H1 (cell line): ENCODE data around the gene SOBP. TPM values are rescaled to one million over a fixed set of nuclear protein-coding genes. Genes with fewer than 3 reads are reported as not detected.

Experiments used
- CTCF ChIA-PET: fragments of 300-600 bp; sonication (Branson Sonifier 250); formaldehyde crosslinking; loops from one replicate; lab custom pipeline; 2021; ENCODE audit not compliant: partially characterized antibody; lab: Charles Lee
- POLR2A ChIA-PET: fragments of 300-600 bp; sonication (Branson Sonifier 250); formaldehyde crosslinking; loops from one replicate; lab custom pipeline; 2021; ENCODE audit warnings: inconsistent platforms; ENCODE audit not compliant: partially characterized antibody; lab: Charles Lee
- DNase-seq, 2 experiments: peaks; one replicate each; pipeline versions ENCODE4 v3.0.0 to v3.0.0-alpha.2; 2010 to 2022; ENCODE audit warnings: low spot score in 2 of 2, low read depth in 1 of 2, mixed read lengths in 1 of 2
- FAIRE-seq: peaks from 2 replicates; lab custom pipeline; 2011; peaks lifted over from hg19 to GRCh38; lab: Jason Lieb, UNC
- H2AFZ ChIP-seq: 2 replicates; pipeline ENCODE4 v1.8.1; 2012; ENCODE audit warnings: low read length, inconsistent platforms
- H2AK5ac ChIP-seq: 2 replicates; pipeline ENCODE4 v1.6.1; 2013; ENCODE audit warnings: low read depth, low read length
- H2BK120ac ChIP-seq: replicated peaks from 2 replicates; pipeline ENCODE3; 2013; ENCODE audit warnings: low read depth, low read length, inconsistent platforms
- H2BK12ac ChIP-seq: 2 replicates; pipeline ENCODE4 v1.6.1; 2013; ENCODE audit warnings: low read depth, low read length
- H2BK15ac ChIP-seq: 2 replicates; pipeline ENCODE4 v1.6.1; 2013; ENCODE audit warnings: low read length
- H2BK20ac ChIP-seq: 2 replicates; pipeline ENCODE4 v1.6.1; 2013; ENCODE audit warnings: low read length
- H2BK5ac ChIP-seq: 2 replicates; pipeline ENCODE4 v1.6.1; 2013; ENCODE audit warnings: low read depth, low read length
- H3K14ac ChIP-seq: 2 replicates; pipeline ENCODE4 v1.6.1; 2013; ENCODE audit warnings: inconsistent platforms; ENCODE audit not compliant: insufficient read length
- H3K18ac ChIP-seq: 2 replicates; pipeline ENCODE4 v1.6.1; 2013; ENCODE audit warnings: low read length; ENCODE audit errors: extremely low read depth
- H3K23ac ChIP-seq: 2 replicates; pipeline ENCODE4 v1.6.1; 2013; ENCODE audit warnings: inconsistent platforms; ENCODE audit not compliant: insufficient read length
- H3K23me2 ChIP-seq: 2 replicates; pipeline ENCODE4 v1.6.1; 2013; ENCODE audit warnings: low read depth, low read length
- H3K27ac ChIP-seq: 2 replicates; pipeline ENCODE4 v1.6.1; 2011; ENCODE audit warnings: low read depth, low read length, inconsistent platforms
- H3K27me3 ChIP-seq, 4 experiments: replicated peaks in 1 of 4; 1 replicate in 1 of 4; 2 replicates in 3 of 4; pipeline versions ENCODE4 v1.6.1 to v1.8.1; 2011 to 2013; ENCODE audit warnings: low read length in 3 of 4, mild to moderate bottlenecking in 3 of 4, inconsistent platforms in 2 of 4, mixed read lengths in 2 of 4, moderate library complexity in 1 of 4; ENCODE audit not compliant: control insufficient read depth in 3 of 4, insufficient read depth in 3 of 4; ENCODE audit errors: extremely low read depth in 1 of 4
- H3K36me3 ChIP-seq, 4 experiments: 2 replicates each; pipeline versions ENCODE4 v1.6.1 to v1.8.1; 2011 to 2013; ENCODE audit warnings: mild to moderate bottlenecking in 4 of 4, low read length in 3 of 4, moderate library complexity in 2 of 4, control low read depth in 1 of 4, inconsistent platforms in 1 of 4; ENCODE audit not compliant: insufficient read depth in 4 of 4, control insufficient read depth in 2 of 4
- H3K4ac ChIP-seq: replicated peaks from 2 replicates; pipeline ENCODE3; 2013; ENCODE audit warnings: low read length, low read depth, mixed read lengths, inconsistent platforms; ENCODE audit not compliant: insufficient read length
- H3K4me1 ChIP-seq, 4 experiments: replicated peaks in 1 of 4; 1 replicate in 1 of 4; 2 replicates in 3 of 4; pipeline versions ENCODE4 v1.6.1 to v1.8.1; 2011 to 2013; ENCODE audit warnings: low read length in 3 of 4, inconsistent platforms in 2 of 4, mixed read lengths in 1 of 4; ENCODE audit not compliant: insufficient read depth in 4 of 4, control insufficient read depth in 3 of 4
- H3K4me2 ChIP-seq, 2 experiments: 2 replicates each; pipeline versions ENCODE4 v1.6.1 to v1.8.1; 2011 to 2013; ENCODE audit warnings: low read depth in 2 of 2, low read length in 2 of 2, control low read depth in 1 of 2, inconsistent platforms in 1 of 2, mild to moderate bottlenecking in 1 of 2; ENCODE audit not compliant: insufficient read depth in 1 of 2
- H3K4me3 ChIP-seq, 4 experiments: fragments of 200-600, 300-600 bp in 1 of 4; sonication (generic), shearing (Covaris generic), sonication (Bioruptor Twin) in 1 of 4; 2 replicates each; pipeline versions ENCODE4 v1.5.1 to v1.8.1; 2011 to 2016; ENCODE audit warnings: low read length in 4 of 4, low read depth in 3 of 4, control low read depth in 2 of 4, inconsistent platforms in 2 of 4, mild to moderate bottlenecking in 2 of 4, mixed read lengths in 1 of 4, moderate library complexity in 1 of 4; ENCODE audit not compliant: insufficient read depth in 2 of 4; ENCODE audit errors: extremely low read depth in 1 of 4
- H3K56ac ChIP-seq: replicated peaks from 2 replicates; pipeline ENCODE3; 2013; ENCODE audit warnings: low read depth, mild to moderate bottlenecking, mixed read lengths, low read length, inconsistent platforms; ENCODE audit not compliant: insufficient read length
- H3K79me1 ChIP-seq: 2 replicates; pipeline ENCODE4 v1.6.1; 2013; ENCODE audit warnings: low read depth, low read length, control low read depth
- H3K79me2 ChIP-seq, 2 experiments: 2 replicates each; pipeline versions ENCODE4 v1.6.1 to v1.8.1; 2012 to 2013; ENCODE audit warnings: low read length in 2 of 2, mild to moderate bottlenecking in 2 of 2, inconsistent platforms in 1 of 2; ENCODE audit not compliant: insufficient read depth in 2 of 2, control insufficient read depth in 1 of 2
- H3K9ac ChIP-seq, 4 experiments: replicated peaks in 1 of 4; 1 replicate in 1 of 4; 2 replicates in 3 of 4; pipeline versions ENCODE4 v1.6.1 to v1.8.1; 2011 to 2013; ENCODE audit warnings: low read depth in 3 of 4, low read length in 3 of 4, control low read depth in 2 of 4, mild to moderate bottlenecking in 2 of 4, moderate library complexity in 2 of 4, inconsistent platforms in 1 of 4; ENCODE audit errors: extremely low read depth in 1 of 4
- H3K9me3 ChIP-seq, 2 experiments: 2 replicates each; pipeline versions ENCODE4 v1.6.1 to v1.8.1; 2012 to 2013; ENCODE audit warnings: mild to moderate bottlenecking in 2 of 2, moderate library complexity in 2 of 2, control low read depth in 1 of 2, inconsistent platforms in 1 of 2, low read depth in 1 of 2, low read length in 1 of 2, mixed read lengths in 1 of 2; ENCODE audit not compliant: insufficient read depth in 2 of 2
- H4K20me1 ChIP-seq, 2 experiments: replicated peaks in 1 of 2; 2 replicates each; pipeline versions ENCODE3 to v1.8.1; 2011 to 2013; ENCODE audit warnings: inconsistent platforms in 2 of 2, low read length in 2 of 2, mild to moderate bottlenecking in 1 of 2; ENCODE audit not compliant: insufficient read depth in 2 of 2, control insufficient read depth in 1 of 2
- H4K5ac ChIP-seq: 2 replicates; pipeline ENCODE4 v1.6.1; 2013; ENCODE audit warnings: low read length, low read depth, mixed read lengths, inconsistent platforms; ENCODE audit not compliant: insufficient read length
- H4K8ac ChIP-seq: 2 replicates; pipeline ENCODE4 v1.8.0; 2013; ENCODE audit warnings: mild to moderate bottlenecking, moderate library complexity, low read length, inconsistent platforms; ENCODE audit not compliant: insufficient read depth; ENCODE audit errors: extremely low read depth
- H4K91ac ChIP-seq: replicated peaks from 2 replicates; pipeline ENCODE3; 2013; ENCODE audit warnings: low read length, mixed read lengths, inconsistent platforms; ENCODE audit not compliant: insufficient read length
- EGR1 ChIP-seq: IDR thresholded peaks from 2 replicates; pipeline ENCODE4 v1.6.1; 2011; ENCODE audit warnings: low read depth, low read length, borderline replicate concordance
- GABPA ChIP-seq: IDR thresholded peaks from 2 replicates; pipeline ENCODE4 v1.6.1; 2011; ENCODE audit warnings: mild to moderate bottlenecking, low read length, moderate library complexity, borderline replicate concordance; ENCODE audit not compliant: insufficient read depth
- POLR2A ChIP-seq, 2 experiments: IDR thresholded peaks; 1 replicate in 1 of 2; 2 replicates in 1 of 2; pipeline ENCODE4 v1.6.1; 2011; ENCODE audit warnings: low read depth in 2 of 2, low read length in 2 of 2, mild to moderate bottlenecking in 2 of 2; ENCODE audit errors: control extremely low read depth in 1 of 2
- RAD21 ChIP-seq, 2 experiments: IDR thresholded peaks in 1 of 2; conservative IDR thresholded peaks in 1 of 2; 2 replicates each; pipeline ENCODE4 v1.6.1; 2011; ENCODE audit warnings: low read depth in 2 of 2, low read length in 2 of 2, improper control_type of control experiment in 1 of 2, inconsistent platforms in 1 of 2, mild to moderate bottlenecking in 1 of 2, moderate library complexity in 1 of 2
- SP4 ChIP-seq: IDR thresholded peaks from 2 replicates; pipeline ENCODE4 v1.6.1; 2012; ENCODE audit warnings: low read length, inconsistent platforms
- SUZ12 ChIP-seq: fragments of 200-600 bp; sonication (generic); IDR thresholded peaks from 2 replicates; pipeline ENCODE4 v1.6.1; 2012; ENCODE audit warnings: mild to moderate bottlenecking, inconsistent platforms, low read length, moderate library complexity, mixed read lengths
- WGBS, 2 experiments: shearing (Covaris generic) in 1 of 2; methylation state at CpG; one replicate each; pipeline versions ENCODE4 v1.1.6 to v1.1.7; 2013 to 2015; ENCODE audit warnings: low lambda C conversion rate in 2 of 2, mixed read lengths in 2 of 2, inconsistent platforms in 1 of 2, low coverage in 1 of 2, missing lambda C conversion rate in 1 of 2; ENCODE audit not compliant: insufficient replicate concordance in 2 of 2, insufficient coverage in 1 of 2, insufficient read length in 1 of 2; ENCODE audit errors: extremely low coverage in 1 of 2, missing lambda C conversion rate in 1 of 2; 5-methylcytosine and 5-hydroxymethylcytosine counted together
- polyA plus RNA-seq, 7 experiments: library from polyadenylated mRNA; depleted of rRNA in 3 of 7; stranded (reverse) in 5 of 7; unstranded in 2 of 7; fragments of >200 nt in 5 of 7; fragments of 200-250 nt in 2 of 7; gene quantifications; 1 replicate in 5 of 7; 2 replicates in 1 of 7; 4 replicates in 1 of 7; pipeline versions ENCODE4 v1.2.1 to v1.2.3, GENCODE V29; 2011 to 2013; ENCODE audit warnings: missing spikeins in 2 of 7, mixed read lengths in 2 of 7
- total RNA-seq: library from RNA; stranded (reverse); fragmentation: NEBNext Ultra II Directional; extraction: Animal tissue kit (Norgen Biotek cat#: 25700); gene quantifications from 2 replicates; pipeline ENCODE4 v1.2.1, GENCODE V29; 2021
- TF ChIP-seq, protein P1 (sequence below): IDR thresholded peaks from 2 replicates; pipeline ENCODE4 v1.6.1; 2012; ENCODE audit warnings: inconsistent platforms

The SOBP gene
- total and polyA plus RNA-seq, 2 of the 8 experiments (the other 6 are each of a cell fraction or from before 2014, with no cell fraction given), result 0.45 to 6.2 TPM

DNA sequence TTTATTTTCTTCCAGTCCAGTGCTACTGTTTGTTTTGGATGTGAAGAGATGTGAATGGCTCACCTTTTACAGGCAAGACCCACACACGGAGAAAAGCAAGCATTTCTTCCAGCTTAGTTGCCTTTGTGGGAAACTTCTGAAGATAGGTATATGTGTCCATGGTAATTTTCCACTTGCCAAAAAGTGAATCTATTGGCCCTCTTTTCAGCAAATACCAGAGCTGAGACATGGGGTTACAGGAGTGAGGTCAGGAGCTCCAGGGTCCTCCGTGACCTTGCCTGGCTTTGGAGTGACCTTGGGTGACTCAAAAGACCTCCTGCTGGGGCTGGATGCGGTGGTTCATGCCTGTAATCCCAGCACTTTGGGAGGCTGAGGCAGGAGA lies 167.4 kb downstream of the SOBP start:
- Histone ChIP-seq H3K27ac (no peak overlapping the region), H2BK120ac (no peak overlapping the region), H3K14ac (no peak overlapping the region), H3K23ac (no peak overlapping the region), H3K79me1 (no peaks in the 10 kb centered on the region), H2BK15ac (no peak overlapping the region; the same call in 1 of the 2 replicates), H2BK12ac (no peak overlapping the region), H2BK20ac (no peak overlapping the region), H4K91ac (no peak overlapping the region), H4K8ac (no peak overlapping the region), H4K5ac (no peak overlapping the region), H2AK5ac (no peak overlapping the region), H4K20me1 (no peaks in the 10 kb centered on the region), H2BK5ac (no peak overlapping the region; the same call in 1 of the 2 replicates), H3K4me1 (peaks cover 0 to 7% (median 6%) of the 10 kb centered on the region in 4 experiments; a peak in 4 of 7 replicates), H3K27me3 (no peaks in the 10 kb centered on the region; a peak in 1 of 7 replicates), H3K4me3 (no peak overlapping the region), H3K36me3 (no peaks in the 10 kb centered on the region; a peak in 1 of 8 replicates), H3K4me2 (no peak overlapping the region), H3K56ac (no peak overlapping the region), H3K18ac (no peak overlapping the region), H3K4ac (no peak overlapping the region), H3K79me2 (no peaks in the 10 kb centered on the region), H3K23me2 (no peaks in the 10 kb centered on the region), H3K9ac (no peak overlapping the region), H3K9me3 (no peaks in the 10 kb centered on the region), H2AFZ (no peak overlapping the region)
- CTCF ChIA-PET, result interaction anchor here (1.0 to 3.8 kb wide), 8 partner anchors 8 to 339 kb away, joined by 3 to 14 read pairs (median 4); partner anchors contain the start of gene PDSS2
- 93% methylated on average over 3 of the region's 3 CpGs; no CpG with 5 or more reads in 1 of the 2 experiments for WGBS, 2 experiments
- POLR2A ChIA-PET, result interaction anchor here (1.2 to 1.5 kb wide), 2 partner anchors 10 to 541 kb away, joined by 3 read pairs; no protein-coding TSS in a partner anchor
- DNase-seq (no peak), FAIRE-seq (no peak)
- TF ChIP-seq SP4 (no peak), POLR2A (IDR thresholded peaks at IDR 0.05; ENCODE audit: control extremely low read depth in 1 of 2, low read depth in 2 of 2, low read length in 2 of 2) (no peak), SUZ12 (no peak), RAD21 (IDR thresholded peaks at IDR 0.05 in 1 of 2, conservative IDR thresholded peaks at IDR 0.05 in 1 of 2; ENCODE audit: low read depth in 2 of 2, low read length in 2 of 2) (no peak), GABPA (no peak), EGR1 (no peak)
- TF ChIP-seq, protein P1, sequence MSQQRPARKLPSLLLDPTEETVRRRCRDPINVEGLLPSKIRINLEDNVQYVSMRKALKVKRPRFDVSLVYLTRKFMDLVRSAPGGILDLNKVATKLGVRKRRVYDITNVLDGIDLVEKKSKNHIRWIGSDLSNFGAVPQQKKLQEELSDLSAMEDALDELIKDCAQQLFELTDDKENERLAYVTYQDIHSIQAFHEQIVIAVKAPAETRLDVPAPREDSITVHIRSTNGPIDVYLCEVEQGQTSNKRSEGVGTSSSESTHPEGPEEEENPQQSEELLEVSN, result no peak
